Measurements from ENCODE around the gene SORD. TPM values are rescaled to one million over a fixed set of nuclear protein-coding genes. Genes with fewer than 3 reads are reported as not detected.
"Not testable (repeated sequence)": the region's sequence is repeated elsewhere in the genome, so short reads cannot be mapped to it uniquely, and the experiment has no call there.

Gene SORD
- total RNA-seq, 1 donor = 13.2 TPM

DNA sequence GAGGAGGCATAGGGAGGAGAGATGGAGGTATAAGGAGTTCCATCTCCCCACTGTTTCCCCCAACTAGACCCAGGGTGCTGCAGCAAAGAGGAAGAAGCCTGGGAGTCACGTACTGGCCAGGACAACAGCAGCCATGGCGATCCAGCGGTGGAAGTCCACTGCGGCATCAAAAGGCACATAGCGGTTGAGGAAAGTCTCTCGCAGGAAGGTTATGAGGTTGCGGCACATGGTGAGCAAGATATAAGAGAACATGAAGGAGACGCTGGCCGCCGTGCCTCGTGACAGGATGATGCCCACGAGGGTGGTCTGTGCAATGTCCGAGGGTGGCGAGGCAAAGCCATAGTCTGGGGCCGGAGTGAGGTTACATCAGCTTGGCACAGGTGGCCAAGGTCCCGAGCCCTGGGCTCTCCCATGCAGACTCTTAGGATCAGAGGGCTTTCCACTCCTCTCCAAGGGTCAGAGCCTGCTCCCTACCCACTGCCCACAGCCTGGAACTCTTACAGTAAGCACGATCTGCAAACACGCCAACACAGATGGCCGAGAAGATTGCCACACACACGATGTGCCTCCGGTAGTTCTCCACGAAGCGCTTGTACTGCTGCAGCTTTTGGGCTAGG lies 76.7 kb downstream of the SORD start:
- TF ChIP-seq, protein P1, sequence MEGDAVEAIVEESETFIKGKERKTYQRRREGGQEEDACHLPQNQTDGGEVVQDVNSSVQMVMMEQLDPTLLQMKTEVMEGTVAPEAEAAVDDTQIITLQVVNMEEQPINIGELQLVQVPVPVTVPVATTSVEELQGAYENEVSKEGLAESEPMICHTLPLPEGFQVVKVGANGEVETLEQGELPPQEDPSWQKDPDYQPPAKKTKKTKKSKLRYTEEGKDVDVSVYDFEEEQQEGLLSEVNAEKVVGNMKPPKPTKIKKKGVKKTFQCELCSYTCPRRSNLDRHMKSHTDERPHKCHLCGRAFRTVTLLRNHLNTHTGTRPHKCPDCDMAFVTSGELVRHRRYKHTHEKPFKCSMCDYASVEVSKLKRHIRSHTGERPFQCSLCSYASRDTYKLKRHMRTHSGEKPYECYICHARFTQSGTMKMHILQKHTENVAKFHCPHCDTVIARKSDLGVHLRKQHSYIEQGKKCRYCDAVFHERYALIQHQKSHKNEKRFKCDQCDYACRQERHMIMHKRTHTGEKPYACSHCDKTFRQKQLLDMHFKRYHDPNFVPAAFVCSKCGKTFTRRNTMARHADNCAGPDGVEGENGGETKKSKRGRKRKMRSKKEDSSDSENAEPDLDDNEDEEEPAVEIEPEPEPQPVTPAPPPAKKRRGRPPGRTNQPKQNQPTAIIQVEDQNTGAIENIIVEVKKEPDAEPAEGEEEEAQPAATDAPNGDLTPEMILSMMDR (IDR thresholded peaks at IDR 0.05; ENCODE audit: insufficient read depth, low read length) = no peak
- H3K4me3 ChIP-seq (ENCODE audit: low read depth, low read length) = no peak overlapping the region
- no peak for DNase-seq (ENCODE audit: low read depth)

DNA sequence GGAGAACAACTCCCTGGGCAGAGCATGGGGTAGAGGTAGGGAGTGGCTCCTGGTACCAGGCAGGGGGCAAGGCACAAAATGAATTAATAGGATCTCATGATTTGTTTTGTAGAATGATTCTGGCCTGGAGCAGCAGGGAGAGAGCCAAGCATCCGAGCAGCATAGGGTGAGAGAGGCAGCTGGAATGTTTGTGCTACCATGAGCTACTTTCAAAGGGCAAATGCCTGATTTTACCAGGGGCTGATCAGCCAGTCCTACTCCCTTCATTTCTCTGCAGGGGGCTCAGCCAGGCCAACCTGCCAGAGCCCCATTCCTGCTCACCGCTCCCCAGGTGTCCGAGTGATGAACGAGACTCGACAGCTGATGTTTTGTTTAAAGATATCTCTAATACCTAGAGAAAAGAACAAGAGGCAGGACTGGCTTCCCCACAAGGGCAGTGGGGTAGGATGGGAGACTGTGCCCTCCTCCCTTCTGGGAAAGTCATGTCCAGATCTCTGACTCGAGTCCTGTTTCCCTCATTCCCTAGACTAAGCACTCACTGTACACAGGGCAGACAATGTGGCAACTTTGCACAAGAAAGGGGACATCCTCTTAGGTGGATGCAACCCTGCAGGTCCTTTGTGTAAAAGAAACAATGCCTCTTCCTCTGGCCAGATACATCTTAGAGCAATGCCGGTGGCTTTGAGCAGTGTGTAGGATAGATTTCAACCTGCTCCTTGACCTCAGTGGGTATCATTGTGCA lies 78.1 kb downstream of the SORD start:
- H3K4me3 ChIP-seq (ENCODE audit: low read depth, low read length) = no peak overlapping the region
- DNase-seq (ENCODE audit: low read depth) = no peak
- TF ChIP-seq, protein P1 (IDR thresholded peaks at IDR 0.05; ENCODE audit: insufficient read depth, low read length) = no peak

DNA sequence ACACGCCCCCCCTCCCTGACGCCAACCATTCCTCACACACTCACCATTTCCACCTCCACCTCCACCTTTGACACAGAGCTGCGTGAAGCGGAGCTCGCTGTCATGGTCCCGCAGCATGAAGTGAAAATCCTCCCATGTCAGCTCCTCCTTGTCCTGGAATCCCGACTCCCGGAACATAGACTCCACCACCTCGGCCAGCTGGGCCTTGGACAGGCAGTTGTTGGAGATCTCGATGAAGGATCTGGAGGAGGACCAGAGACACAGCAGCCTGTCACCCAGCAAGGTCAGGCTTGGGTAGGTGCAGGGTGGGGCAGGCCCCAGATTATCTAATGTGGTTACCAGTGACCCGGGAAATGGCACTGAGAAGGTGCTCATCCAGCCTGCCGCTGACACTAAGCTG lies 78.8 kb downstream of the SORD start:
- H3K4me3 ChIP-seq (ENCODE audit: low read depth, low read length) = no peak overlapping the region
- TF ChIP-seq, protein P1 (IDR thresholded peaks at IDR 0.05; ENCODE audit: insufficient read depth, low read length) = no peak
- no peak for DNase-seq (ENCODE audit: low read depth)

DNA sequence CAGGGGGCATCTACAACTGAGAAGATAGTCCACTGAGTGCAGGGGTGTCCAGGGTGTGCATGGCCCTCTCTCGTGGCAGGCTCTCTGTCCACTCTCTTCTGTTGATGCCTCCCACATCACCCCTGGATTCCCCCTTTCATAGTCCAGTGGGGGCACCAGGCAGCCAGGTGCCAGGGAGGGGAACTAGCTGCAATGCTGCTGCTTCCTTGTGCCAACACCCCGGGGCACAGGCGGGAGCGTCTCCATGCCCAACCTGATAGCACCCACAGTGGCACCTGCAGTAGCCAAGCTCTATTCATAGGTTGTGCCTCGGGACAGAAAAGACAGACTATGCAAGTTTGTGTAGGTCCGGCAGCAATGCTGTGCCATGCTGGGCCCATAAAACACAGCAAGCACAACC lies 79.2 kb downstream of the SORD start:
- H3K4me3 ChIP-seq (ENCODE audit: low read depth, low read length) = no peak overlapping the region
- DNase-seq (ENCODE audit: low read depth) = no peak
- TF ChIP-seq, protein P1 (IDR thresholded peaks at IDR 0.05; ENCODE audit: insufficient read depth, low read length) = no peak

DNA sequence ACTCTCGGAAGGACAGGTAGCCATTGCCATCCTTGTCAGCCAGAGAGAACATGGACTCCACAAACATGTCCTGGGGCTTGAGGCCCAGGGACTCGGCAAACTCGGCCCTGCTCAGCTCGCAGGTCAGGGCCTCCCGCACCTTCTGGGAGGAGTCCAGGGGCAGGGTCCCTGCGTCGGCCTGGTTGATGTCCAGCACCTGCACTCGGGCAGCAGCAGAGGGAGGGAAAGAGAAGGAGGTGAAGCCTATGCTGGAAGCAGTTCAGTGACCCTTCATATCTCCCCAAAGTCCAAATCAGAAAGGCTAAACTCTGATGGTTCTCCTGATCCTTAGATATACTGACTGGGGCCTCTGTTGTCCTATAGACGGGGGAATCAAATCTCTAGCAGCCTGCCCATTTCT lies 81.2 kb downstream of the SORD start:
- not testable (repeated sequence) for H3K4me3 ChIP-seq (ENCODE audit: low read depth, low read length); DNase-seq (ENCODE audit: low read depth)

DNA sequence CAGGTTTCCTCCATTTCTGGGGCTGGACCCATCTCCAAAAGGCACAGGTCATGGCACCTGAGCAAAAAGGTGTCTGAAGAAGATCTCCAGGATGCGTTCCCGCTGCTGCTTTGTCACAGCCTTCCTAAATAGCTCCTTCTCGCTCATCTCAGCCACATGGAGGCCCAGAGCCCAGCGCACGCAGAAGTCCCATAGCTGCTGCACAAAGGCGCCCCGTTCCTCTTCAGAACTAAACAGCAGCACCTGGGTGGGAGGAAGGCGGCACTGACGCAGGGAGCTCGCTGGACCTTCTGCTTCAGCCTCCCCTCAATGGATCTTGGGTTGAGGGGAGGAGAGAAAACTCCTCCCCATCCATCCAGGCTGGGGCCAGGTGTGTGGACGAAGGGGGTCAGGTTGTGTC lies 82.6 kb downstream of the SORD start:
- TF ChIP-seq, protein P1 (IDR thresholded peaks at IDR 0.05; ENCODE audit: insufficient read depth, low read length) = no peak
- DNase-seq (ENCODE audit: low read depth) = no peak
- H3K4me3 ChIP-seq (ENCODE audit: low read depth, low read length) = no peak overlapping the region

DNA sequence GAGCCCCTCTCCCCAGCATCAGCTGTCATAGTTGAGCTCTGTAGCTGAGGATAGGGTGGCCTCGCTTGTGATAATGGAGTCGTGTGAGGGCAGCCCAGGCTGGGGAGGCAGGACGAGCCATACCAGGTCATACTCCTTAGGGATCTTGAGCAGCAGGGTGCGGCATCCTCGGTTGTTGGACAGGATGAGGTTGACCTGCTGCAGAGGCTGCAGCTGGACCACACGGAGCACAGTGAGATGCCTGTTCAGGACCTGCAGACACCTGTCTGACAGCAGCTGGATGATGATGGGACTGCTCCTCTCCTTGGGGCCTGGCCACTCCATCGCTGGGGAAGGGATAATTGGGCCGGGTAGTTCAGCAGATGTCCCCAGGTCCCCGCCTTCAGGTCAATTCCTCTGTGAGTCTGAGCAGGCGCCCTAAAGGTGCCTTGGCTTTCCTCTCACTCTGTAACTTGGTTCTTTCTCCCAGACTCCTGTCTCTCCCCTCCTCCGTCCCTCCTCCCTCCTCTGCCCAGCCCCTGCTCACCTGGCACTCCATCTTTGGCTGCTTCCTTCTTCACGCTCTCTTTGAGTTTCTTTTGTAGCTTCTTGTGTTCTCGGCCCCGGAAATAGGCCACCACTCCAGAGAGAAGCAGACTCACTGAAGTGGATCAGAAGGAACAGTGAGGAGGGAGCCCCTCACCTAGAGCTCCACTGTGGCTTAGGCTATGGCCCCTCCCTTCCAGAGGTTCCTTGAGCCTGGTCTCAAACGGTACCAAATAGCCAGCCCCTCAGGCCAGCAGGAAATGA lies 83.2 kb downstream of the SORD start:
- TF ChIP-seq, protein P1 (IDR thresholded peaks at IDR 0.05; ENCODE audit: insufficient read depth, low read length) = no peak
- DNase-seq (ENCODE audit: low read depth) = no peak
- H3K4me3 ChIP-seq (ENCODE audit: low read depth, low read length) = no peak overlapping the region

All from fibroblast of the aortic adventitia (primary cell).